ENCODE results near the gene PTPRN2.

Gene PTPRN2

GRCh38 chr7:157657741-157658740 is 929.6 kb downstream of the PTPRN2 start:
- DNase-seq: no peak

- no peak for DNase-seq
These were observed 931.3 kb downstream of the PTPRN2 start for GRCh38 chr7:157656195-157656769.

GRCh38 chr7:157654350-157654749 is 933.3 kb downstream of the PTPRN2 start:
- no peak for DNase-seq

- no peak for DNase-seq
These were observed 933.8 kb downstream of the PTPRN2 start for GRCh38 chr7:157653827-157654207.

- DNase-seq: no peak
These were observed 934.4 kb downstream of the PTPRN2 start for GRCh38 chr7:157652954-157653826.

GRCh38 chr7:157652161-157652953 is 935.3 kb downstream of the PTPRN2 start:
- no peak for DNase-seq

GRCh38 chr7:157651366-157652160 is 936.1 kb downstream of the PTPRN2 start:
- DNase-seq: no peak

- no peak for DNase-seq
These were observed 936.8 kb downstream of the PTPRN2 start for GRCh38 chr7:157650801-157651200.

GRCh38 chr7:157650131-157650631 is 937.4 kb downstream of the PTPRN2 start:
- DNase-seq: no peak

GRCh38 chr7:157646551-157646950 is 941.1 kb downstream of the PTPRN2 start:
- DNase-seq: no peak

- DNase-seq: no peak
These were observed 942.1 kb downstream of the PTPRN2 start for GRCh38 chr7:157645539-157645938.

GRCh38 chr7:157644946-157645345 is 942.7 kb downstream of the PTPRN2 start:
- DNase-seq: no peak

GRCh38 chr7:157643525-157643970 is 944.1 kb downstream of the PTPRN2 start:
- DNase-seq: no peak

- DNase-seq: no peak
These were observed 945.8 kb downstream of the PTPRN2 start for GRCh38 chr7:157641866-157642265.

- no peak for DNase-seq
These were observed 947.5 kb downstream of the PTPRN2 start for GRCh38 chr7:157640144-157640543.

GRCh38 chr7:157638563-157638962 is 949.1 kb downstream of the PTPRN2 start:
- DNase-seq: no peak

GRCh38 chr7:157637216-157637949 is 950.2 kb downstream of the PTPRN2 start:
- DNase-seq: no peak

GRCh38 chr7:157635669-157636068 is 952.0 kb downstream of the PTPRN2 start:
- no peak for DNase-seq

GRCh38 chr7:157635148-157635500 is 952.5 kb downstream of the PTPRN2 start:
- DNase-seq: no peak

- DNase-seq: no peak
These were observed 953.0 kb downstream of the PTPRN2 start for GRCh38 chr7:157634401-157635147.
